OCI-LY1 (cell line): ENCODE results near the gene IFT74.

Source experiments
- H2AFZ ChIP-seq: fragments of 200-600 bp; sonication (generic), shearing (Covaris generic); 2 replicates; pipeline ENCODE4 v1.6.0; 2014; ENCODE audit warnings: antibody characterized with exemption, mild to moderate bottlenecking, low read length
- H3F3A ChIP-seq: fragments of 200-600 bp; sonication (generic), shearing (Covaris generic); 2 replicates; pipeline ENCODE4 v1.6.0; 2014; ENCODE audit warnings: mild to moderate bottlenecking, antibody characterized with exemption, low read length, moderate library complexity; ENCODE audit not compliant: insufficient read depth
- H3K27ac ChIP-seq: fragments of 200-600 bp; sonication (generic); 2 replicates; pipeline ENCODE4 v1.5.1; 2014; ENCODE audit warnings: low read length, mixed run types, mild to moderate bottlenecking, low read depth; ENCODE audit not compliant: poor library complexity, severe bottlenecking
- H3K27me3 ChIP-seq: fragments of 200-600 bp; sonication (generic); 2 replicates; pipeline ENCODE4 v1.6.0; 2014; ENCODE audit warnings: antibody characterized with exemption, mild to moderate bottlenecking, low read length, moderate library complexity; ENCODE audit not compliant: insufficient read depth
- H3K36me3 ChIP-seq: fragments of 200-600 bp; sonication (generic); 2 replicates; pipeline ENCODE4 v1.6.1; 2014; ENCODE audit warnings: mild to moderate bottlenecking, antibody characterized with exemption, low read length, moderate library complexity, mixed read lengths; ENCODE audit not compliant: insufficient read depth
- H3K4me1 ChIP-seq: fragments of 200-600 bp; sonication (generic); 2 replicates; pipeline ENCODE4 v1.5.1; 2014; ENCODE audit warnings: mild to moderate bottlenecking, low read length, moderate library complexity; ENCODE audit not compliant: insufficient read depth, severe bottlenecking
- H3K4me2 ChIP-seq: fragments of 200-600 bp; sonication (generic), shearing (Covaris generic); 2 replicates; pipeline ENCODE4 v1.6.1; 2014; ENCODE audit warnings: low read length
- H3K4me3 ChIP-seq: fragments of 200-600 bp; sonication (generic); 2 replicates; pipeline ENCODE4 v1.5.1; 2014; ENCODE audit warnings: low read length, low read depth, mild to moderate bottlenecking, mixed read lengths; ENCODE audit not compliant: poor library complexity, severe bottlenecking
- H3K79me2 ChIP-seq: fragments of 200-600 bp; shearing (Covaris generic); 2 replicates; pipeline ENCODE4 v1.6.1; 2016; ENCODE audit warnings: mixed run types, low read length, mixed read lengths; ENCODE audit not compliant: insufficient read depth
- H3K9ac ChIP-seq: fragments of 200-600 bp; sonication (generic), shearing (Covaris generic); 2 replicates; pipeline ENCODE4 v1.6.1; 2014; ENCODE audit warnings: mild to moderate bottlenecking, low read length, mixed read lengths
- H3K9me2 ChIP-seq: fragments of 200-600 bp; sonication (generic), shearing (Covaris generic); 2 replicates; pipeline ENCODE4 v1.6.1; 2014; ENCODE audit warnings: low read depth, mild to moderate bottlenecking, low read length, mixed read lengths
- H3K9me3 ChIP-seq: fragments of 200-600 bp; shearing (Covaris generic); 2 replicates; pipeline ENCODE4 v1.6.1; 2014; ENCODE audit warnings: low read length, mixed read lengths
- H4K20me1 ChIP-seq: fragments of 200-600 bp; sonication (generic), shearing (Covaris generic); 2 replicates; pipeline ENCODE4 v1.6.0; 2016; ENCODE audit warnings: mild to moderate bottlenecking, low read length; ENCODE audit not compliant: insufficient read depth
- EZH2 ChIP-seq: fragments of 200-600 bp; sonication (generic), shearing (Covaris generic); IDR thresholded peaks from 2 replicates; pipeline ENCODE4 v1.8.0; 2017; ENCODE audit warnings: borderline replicate concordance, mixed run types, mild to moderate bottlenecking, antibody characterized with exemption, low read length, moderate library complexity, mixed read lengths
- TF ChIP-seq, protein P1 (sequence below): fragments of 200-600 bp; sonication (generic), shearing (Covaris generic); IDR thresholded peaks from 2 replicates; pipeline ENCODE4 v1.5.1; 2017; ENCODE audit warnings: mild to moderate bottlenecking, antibody characterized with exemption, low read length, moderate library complexity, mixed read lengths

Gene IFT74

DNA sequence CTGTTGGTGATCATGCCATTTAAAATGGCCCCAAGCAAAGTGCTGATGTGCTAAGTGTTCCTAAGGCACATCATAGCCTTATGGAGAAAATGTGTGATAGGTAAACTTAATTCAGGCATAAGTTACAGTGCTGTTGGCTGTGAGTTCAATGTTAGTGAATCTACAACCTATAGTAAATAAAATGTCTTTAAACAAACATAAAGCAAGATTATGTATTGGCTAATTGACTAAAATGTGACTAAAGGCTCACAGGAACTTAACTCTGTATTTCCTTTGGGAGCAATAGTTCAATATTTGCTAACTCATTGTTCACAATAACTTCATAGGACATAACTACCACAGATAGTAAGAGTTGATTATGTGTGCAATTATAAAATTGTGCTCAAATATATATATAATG is 98.6 kb downstream of the IFT74 start:
- Histone ChIP-seq H3K36me3 (no peaks in the 10 kb centered on the region), H3K79me2 (no peaks in the 10 kb centered on the region), H2AFZ (no peak overlapping the region), H3K27ac (no peak overlapping the region), H3K4me2 (no peak overlapping the region), H3K4me3 (no peak overlapping the region), H3F3A (no peaks in the 10 kb centered on the region), H3K9ac (no peak overlapping the region), H3K9me2 (no peaks in the 10 kb centered on the region), H4K20me1 (no peaks in the 10 kb centered on the region), H3K4me1 (no peaks in the 10 kb centered on the region), H3K9me3 (no peaks in the 10 kb centered on the region), H3K27me3 (no peaks in the 10 kb centered on the region)
- TF ChIP-seq EZH2: no peak
- TF ChIP-seq, protein P1, sequence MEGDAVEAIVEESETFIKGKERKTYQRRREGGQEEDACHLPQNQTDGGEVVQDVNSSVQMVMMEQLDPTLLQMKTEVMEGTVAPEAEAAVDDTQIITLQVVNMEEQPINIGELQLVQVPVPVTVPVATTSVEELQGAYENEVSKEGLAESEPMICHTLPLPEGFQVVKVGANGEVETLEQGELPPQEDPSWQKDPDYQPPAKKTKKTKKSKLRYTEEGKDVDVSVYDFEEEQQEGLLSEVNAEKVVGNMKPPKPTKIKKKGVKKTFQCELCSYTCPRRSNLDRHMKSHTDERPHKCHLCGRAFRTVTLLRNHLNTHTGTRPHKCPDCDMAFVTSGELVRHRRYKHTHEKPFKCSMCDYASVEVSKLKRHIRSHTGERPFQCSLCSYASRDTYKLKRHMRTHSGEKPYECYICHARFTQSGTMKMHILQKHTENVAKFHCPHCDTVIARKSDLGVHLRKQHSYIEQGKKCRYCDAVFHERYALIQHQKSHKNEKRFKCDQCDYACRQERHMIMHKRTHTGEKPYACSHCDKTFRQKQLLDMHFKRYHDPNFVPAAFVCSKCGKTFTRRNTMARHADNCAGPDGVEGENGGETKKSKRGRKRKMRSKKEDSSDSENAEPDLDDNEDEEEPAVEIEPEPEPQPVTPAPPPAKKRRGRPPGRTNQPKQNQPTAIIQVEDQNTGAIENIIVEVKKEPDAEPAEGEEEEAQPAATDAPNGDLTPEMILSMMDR: no peak

DNA sequence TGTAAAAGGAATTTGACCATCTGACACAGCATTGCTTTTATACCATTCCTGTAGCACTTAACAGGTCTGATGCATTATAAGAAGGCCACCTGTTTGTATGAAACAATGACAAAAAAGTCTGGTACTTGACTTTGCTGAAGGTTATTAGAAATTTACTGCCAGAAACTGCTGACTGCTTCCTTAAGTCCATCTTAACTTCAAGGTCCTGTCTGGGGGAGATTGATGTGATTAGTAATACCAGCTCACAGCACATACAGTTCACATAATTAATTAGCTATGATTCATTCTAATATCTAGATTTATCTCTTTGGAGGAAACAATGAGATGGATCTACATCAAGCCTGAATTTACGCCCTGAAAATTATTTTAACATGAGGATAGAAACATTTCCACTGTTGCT is 103.2 kb downstream of the IFT74 start:
- Histone ChIP-seq H3K4me1 (no peaks in the 10 kb centered on the region), H3K9me2 (no peaks in the 10 kb centered on the region), H3K27me3 (no peaks in the 10 kb centered on the region), H4K20me1 (no peaks in the 10 kb centered on the region), H3K36me3 (no peaks in the 10 kb centered on the region), H3K9me3 (no peaks in the 10 kb centered on the region), H3K9ac (no peak overlapping the region), H3K4me2 (no peak overlapping the region), H2AFZ (no peak overlapping the region), H3K4me3 (no peak overlapping the region), H3K79me2 (no peaks in the 10 kb centered on the region), H3K27ac (no peak overlapping the region), H3F3A (no peaks in the 10 kb centered on the region)
- TF ChIP-seq EZH2: no peak
- TF ChIP-seq, protein P1: no peak

DNA sequence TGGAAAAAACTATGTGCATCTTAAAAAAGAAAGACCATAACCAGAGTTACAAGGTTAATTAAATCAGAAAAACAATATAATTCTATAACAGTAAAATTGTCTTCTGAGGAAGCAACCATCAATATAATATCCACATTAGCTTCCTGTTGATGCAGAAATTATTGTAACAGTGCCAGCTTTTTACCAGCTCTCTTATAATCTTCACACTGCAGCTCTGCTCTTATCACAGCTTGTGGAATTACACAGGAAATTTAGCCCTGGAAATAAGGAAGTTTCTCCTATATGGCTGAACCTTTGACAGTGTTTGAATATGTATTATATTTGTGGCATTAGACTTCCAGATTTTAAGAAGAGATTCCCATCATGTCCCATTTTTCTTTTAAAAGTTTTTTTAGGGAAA is 103.7 kb downstream of the IFT74 start:
- Histone ChIP-seq H3K9me3 (no peaks in the 10 kb centered on the region), H3K4me1 (no peaks in the 10 kb centered on the region), H2AFZ (no peak overlapping the region), H3K79me2 (no peaks in the 10 kb centered on the region), H3K4me2 (no peak overlapping the region), H3K27ac (no peak overlapping the region), H3K27me3 (no peaks in the 10 kb centered on the region), H3F3A (no peaks in the 10 kb centered on the region), H3K9me2 (no peaks in the 10 kb centered on the region), H3K4me3 (no peak overlapping the region), H3K9ac (no peak overlapping the region), H3K36me3 (no peaks in the 10 kb centered on the region), H4K20me1 (no peaks in the 10 kb centered on the region)
- no peak for TF ChIP-seq EZH2
- TF ChIP-seq, protein P1: no peak
